ENCODE results near the gene CPLX3.

Gene CPLX3

GRCh38 chr15:74864296-74864695 is 37.9 kb downstream of the CPLX3 start:
- FAIRE-seq (no peak), DNase-seq (ENCODE audit: extremely low spot score, insufficient read length, low read depth) (no peak)

GRCh38 chr15:74865316-74865715 is 38.9 kb downstream of the CPLX3 start:
- no peak for FAIRE-seq
- no peak for DNase-seq (ENCODE audit: extremely low spot score, insufficient read length, low read depth)

DNA sequence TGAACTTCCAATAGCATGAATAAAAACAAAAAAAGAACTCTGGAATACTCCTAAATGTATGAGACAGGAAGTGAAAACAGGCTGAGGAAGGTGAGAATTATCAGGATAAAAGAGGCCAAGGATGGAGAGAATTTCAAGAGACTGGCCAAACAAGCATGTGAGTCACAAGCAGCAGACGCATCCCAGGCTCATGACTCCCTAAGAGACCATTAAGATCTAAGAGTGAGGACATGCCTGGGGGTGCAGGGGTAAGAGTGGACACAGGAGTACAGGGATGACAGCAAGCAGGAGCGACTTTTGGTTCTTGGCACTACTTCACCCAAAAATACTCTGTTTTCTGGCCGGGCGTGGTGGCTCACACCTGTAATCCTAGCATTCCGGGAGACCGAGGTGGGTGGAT is 39.7 kb downstream of the CPLX3 start:
- no peak for FAIRE-seq
- no peak for DNase-seq (ENCODE audit: extremely low spot score, insufficient read length, low read depth)

GRCh38 chr15:74867466-74868038 is 41.1 kb downstream of the CPLX3 start:
- no peak for DNase-seq (ENCODE audit: extremely low spot score, insufficient read length, low read depth)
- no peak for FAIRE-seq

DNA sequence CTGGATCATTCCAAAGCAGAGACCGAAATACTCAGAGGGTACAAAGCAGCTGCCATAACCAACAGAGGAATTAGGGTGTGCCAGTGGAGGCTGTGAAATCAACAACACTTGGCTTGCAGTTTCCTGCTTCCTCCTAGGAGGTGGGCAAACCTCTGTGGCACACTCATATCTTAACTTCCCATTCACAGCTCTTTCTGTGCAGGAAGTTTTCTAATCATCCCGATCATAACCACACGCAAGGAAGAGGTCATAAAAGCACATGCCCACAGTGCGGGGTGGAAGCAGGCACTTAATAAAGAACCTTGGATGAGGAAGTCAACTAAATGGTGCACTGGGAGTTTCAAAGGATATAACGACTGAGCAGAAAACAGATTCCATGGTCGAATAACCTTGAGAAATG is 41.6 kb downstream of the CPLX3 start:
- FAIRE-seq, result no peak
- DNase-seq (ENCODE audit: extremely low spot score, insufficient read length, low read depth), result no peak

GRCh38 chr15:74869372-74869725 is 42.9 kb downstream of the CPLX3 start:
- no peak for DNase-seq (ENCODE audit: extremely low spot score, insufficient read length, low read depth)
- FAIRE-seq, result no peak

GRCh38 chr15:74869726-74870407 is 43.4 kb downstream of the CPLX3 start:
- FAIRE-seq (peak; percentile 96), DNase-seq (ENCODE audit: extremely low spot score, insufficient read length, low read depth) (peak; percentile 74)

DNA sequence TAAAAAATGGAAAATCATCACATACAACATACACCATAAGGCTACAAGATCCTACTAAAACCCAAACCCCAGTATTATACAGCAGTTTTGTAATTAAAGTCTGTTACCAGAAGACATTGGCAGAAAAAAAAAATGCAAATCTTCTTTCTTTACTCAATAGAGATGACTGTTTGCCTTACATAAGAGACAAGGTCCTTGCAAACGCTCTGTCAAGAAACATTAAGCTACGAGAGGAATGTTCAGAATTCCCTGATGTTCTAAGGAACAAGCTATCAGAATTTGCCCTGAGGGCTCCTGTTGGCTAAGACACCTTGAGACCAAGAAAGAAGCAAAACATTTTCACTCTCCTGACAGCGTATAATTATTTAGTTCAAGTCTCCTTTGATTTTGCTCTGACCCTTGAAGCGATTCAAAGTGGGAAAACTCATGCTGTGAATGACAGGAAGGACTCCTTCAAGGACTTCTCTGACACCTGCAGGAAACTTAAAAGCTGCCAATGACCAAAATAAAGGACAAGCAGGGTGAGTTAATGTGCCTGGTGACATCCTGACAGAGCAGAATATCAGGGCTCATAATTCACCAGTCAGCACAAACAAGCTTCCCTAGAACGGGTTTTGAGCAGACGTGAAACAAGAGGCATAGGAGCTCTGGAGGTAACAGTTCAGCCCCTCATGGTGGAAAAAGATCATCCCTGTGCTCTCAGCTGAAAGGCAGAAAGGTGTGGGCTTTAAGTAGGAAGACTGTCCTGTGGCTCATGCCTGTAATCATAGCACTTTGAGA is 44.2 kb downstream of the CPLX3 start:
- no peak for FAIRE-seq

GRCh38 chr15:74872702-74873035 is 46.2 kb downstream of the CPLX3 start:
- FAIRE-seq, result no peak
- no peak for DNase-seq (ENCODE audit: extremely low spot score, insufficient read length, low read depth)

More for the DNA sequence above, 44.2 kb downstream of the CPLX3 start:
- no peak for DNase-seq (ENCODE audit: extremely low spot score, insufficient read length, low read depth)

DNA sequence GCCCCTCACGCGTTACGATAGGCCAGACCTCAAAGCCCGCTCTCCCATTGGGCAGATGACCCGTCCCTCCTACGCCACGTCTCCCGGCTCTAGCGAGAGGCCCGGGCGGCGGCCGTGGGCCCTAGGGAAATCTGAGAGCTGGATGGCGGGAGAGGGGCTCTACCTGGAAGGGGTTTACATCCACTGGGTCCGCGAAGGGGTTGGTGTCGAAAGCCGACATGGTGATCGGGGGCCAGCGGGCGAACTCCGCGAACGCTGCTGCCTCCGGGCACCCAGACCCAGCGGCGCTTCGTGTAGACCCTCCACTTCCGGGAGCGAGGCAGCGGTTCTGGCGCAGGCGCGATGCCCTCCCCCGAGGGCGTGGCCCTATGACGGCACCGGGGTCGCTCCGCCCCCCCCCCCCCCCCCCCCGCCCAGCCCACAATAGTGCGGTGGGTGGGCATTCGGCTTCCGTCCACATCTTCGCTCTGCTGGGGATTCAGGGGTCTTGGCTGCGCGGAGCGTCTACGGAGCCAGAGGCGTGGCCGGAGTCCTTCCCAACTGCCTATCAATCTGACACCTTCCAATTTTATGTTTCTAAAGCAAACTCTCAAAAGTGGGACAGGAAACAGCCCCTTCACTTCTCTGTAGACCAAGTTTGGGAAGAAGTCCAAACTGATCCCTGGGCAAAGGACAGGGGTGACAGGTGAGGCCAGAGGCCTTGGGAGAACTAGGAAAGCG is 46.8 kb downstream of the CPLX3 start, which contains the start of gene SCAMP2:
Gene SCAMP2, minus strand, starts transcription at position 330 of the 720 bp plus-strand sequence. Its CDS starts 110 bp downstream, at position 220.
- DNase-seq (ENCODE audit: extremely low spot score, insufficient read length, low read depth) (peak; percentile 87), FAIRE-seq (peak; percentile 89)

GRCh38 chr15:74873756-74874424 is 47.5 kb downstream of the CPLX3 start:
- FAIRE-seq (no peak), DNase-seq (ENCODE audit: extremely low spot score, insufficient read length, low read depth) (no peak)

DNA sequence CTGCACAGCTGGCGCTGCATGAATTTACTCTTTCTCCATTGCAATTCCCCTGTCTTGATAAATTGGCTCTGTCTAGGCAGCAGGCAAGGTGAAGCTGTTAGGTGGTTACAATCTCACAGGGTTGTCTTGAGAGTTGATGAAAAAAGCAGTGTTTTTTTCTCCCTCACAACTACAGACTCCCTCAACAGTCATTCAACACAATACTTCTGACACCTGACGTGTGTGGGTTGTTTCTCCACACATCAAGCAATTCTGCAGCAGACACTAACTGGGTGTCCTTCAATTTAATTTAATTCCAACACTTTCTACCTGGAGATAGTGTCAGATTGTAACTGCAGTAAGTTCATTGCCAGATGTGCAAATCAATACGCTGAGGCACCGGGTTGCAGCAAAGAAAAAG is 51.8 kb downstream of the CPLX3 start:
- DNase-seq (ENCODE audit: extremely low spot score, insufficient read length, low read depth) (no peak), FAIRE-seq (no peak)

All from GM18507 (cell line).